HPDE6-E6E7 (cell line): ENCODE results near the gene TMEM178B.

Experiments used
- DNase-seq: peaks from one replicate; pipeline ENCODE4 v3.0.0; 2011; ENCODE audit warnings: missing footprints; ENCODE audit errors: extremely low spot score

TMEM178B gene

GRCh38 chr7:141427134-141427533 is 353.3 kb downstream of the TMEM178B start:
- DNase-seq: no peak

GRCh38 chr7:141430455-141431139 is 356.7 kb downstream of the TMEM178B start:
- no peak for DNase-seq

GRCh38 chr7:141431140-141431479 is 357.2 kb downstream of the TMEM178B start:
- DNase-seq: no peak

- DNase-seq: no peak
Measured at GRCh38 chr7:141431711-141432110, 357.8 kb downstream of the TMEM178B start.

GRCh38 chr7:141433698-141434097 is 359.8 kb downstream of the TMEM178B start:
- DNase-seq: no peak

- no peak for DNase-seq
Measured at GRCh38 chr7:141436139-141436538, 362.3 kb downstream of the TMEM178B start.

GRCh38 chr7:141436575-141437075 is 362.8 kb downstream of the TMEM178B start:
- DNase-seq: no peak

GRCh38 chr7:141439164-141439563 is 365.3 kb downstream of the TMEM178B start:
- DNase-seq: no peak

GRCh38 chr7:141439776-141440175 is 365.9 kb downstream of the TMEM178B start:
- no peak for DNase-seq

- no peak for DNase-seq
Measured at GRCh38 chr7:141441837-141442627, 368.2 kb downstream of the TMEM178B start.

GRCh38 chr7:141442781-141443180 is 368.9 kb downstream of the TMEM178B start:
- no peak for DNase-seq

GRCh38 chr7:141444961-141445360 is 371.1 kb downstream of the TMEM178B start:
- no peak for DNase-seq

GRCh38 chr7:141451232-141451631 is 377.4 kb downstream of the TMEM178B start:
- DNase-seq: no peak

- DNase-seq: no peak
Measured at GRCh38 chr7:141452911-141453310, 379.0 kb downstream of the TMEM178B start.

- no peak for DNase-seq
Measured at GRCh38 chr7:141454338-141454737, 380.5 kb downstream of the TMEM178B start.

- DNase-seq: no peak
Measured at GRCh38 chr7:141455723-141456122, 381.9 kb downstream of the TMEM178B start.

- no peak for DNase-seq
Measured at GRCh38 chr7:141456298-141456697, 382.4 kb downstream of the TMEM178B start.

- no peak for DNase-seq
Measured at GRCh38 chr7:141456711-141457110, 382.8 kb downstream of the TMEM178B start.

- DNase-seq: no peak
Measured at GRCh38 chr7:141460781-141461715, 387.2 kb downstream of the TMEM178B start.

- no peak for DNase-seq
Measured at GRCh38 chr7:141461924-141462323, 388.1 kb downstream of the TMEM178B start.

- DNase-seq: no peak
Measured at GRCh38 chr7:141462958-141463357, 389.1 kb downstream of the TMEM178B start.

GRCh38 chr7:141463986-141464385 is 390.1 kb downstream of the TMEM178B start:
- no peak for DNase-seq
